H9 (cell line): ENCODE results near the gene ANKZF1. TPM values are rescaled to one million over a fixed set of nuclear protein-coding genes. Genes with fewer than 3 reads are reported as not detected.

Source experiments
- DNase-seq: peaks from one replicate; pipeline ENCODE4 v3.0.0-alpha.2; 2017
- H2AFZ ChIP-seq: one replicate; pipeline ENCODE4 v1.6.1; 2013; ENCODE audit warnings: mild to moderate bottlenecking, low read length, control low read depth, moderate library complexity
- H2AK5ac ChIP-seq: 2 replicates; pipeline ENCODE4 v1.6.1; 2013; ENCODE audit warnings: low read length, control low read depth, mixed read lengths; ENCODE audit not compliant: insufficient read length
- H2BK120ac ChIP-seq: one replicate; pipeline ENCODE4 v1.6.1; 2013; ENCODE audit warnings: low read depth, mild to moderate bottlenecking, low read length, control low read depth, inconsistent platforms; ENCODE audit not compliant: poor library complexity, severe bottlenecking
- H2BK12ac ChIP-seq: 2 replicates; pipeline ENCODE4 v1.6.1; 2013; ENCODE audit warnings: low read length, control low read depth, mixed read lengths, low read depth; ENCODE audit not compliant: insufficient read length
- H2BK15ac ChIP-seq: 2 replicates; pipeline ENCODE4 v1.6.1; 2013; ENCODE audit warnings: low read depth, low read length, control low read depth
- H2BK20ac ChIP-seq: one replicate; pipeline ENCODE4 v1.6.1; 2013; ENCODE audit warnings: low read depth, mild to moderate bottlenecking, low read length, control low read depth, inconsistent platforms; ENCODE audit not compliant: poor library complexity, severe bottlenecking
- H2BK5ac ChIP-seq: 2 replicates; pipeline ENCODE4 v1.6.1; 2013; ENCODE audit warnings: low read length, control low read depth, mixed read lengths; ENCODE audit not compliant: insufficient read length
- H3K14ac ChIP-seq: 2 replicates; pipeline ENCODE4 v1.6.1; 2013; ENCODE audit warnings: low read length, control low read depth; ENCODE audit not compliant: insufficient read depth
- H3K18ac ChIP-seq: 2 replicates; pipeline ENCODE4 v1.6.1; 2013; ENCODE audit warnings: low read depth, mild to moderate bottlenecking, mixed read lengths, low read length, control low read depth; ENCODE audit not compliant: insufficient read length
- H3K23ac ChIP-seq: 2 replicates; pipeline ENCODE4 v1.6.1; 2013; ENCODE audit warnings: low read length, control low read depth, mixed read lengths, low read depth; ENCODE audit not compliant: insufficient read length
- H3K23me2 ChIP-seq: 2 replicates; pipeline ENCODE4 v1.6.1; 2013; ENCODE audit warnings: low read depth, mild to moderate bottlenecking, mixed read lengths, low read length, control low read depth; ENCODE audit not compliant: insufficient read length, poor library complexity, severe bottlenecking
- H3K27ac ChIP-seq: 2 replicates; pipeline ENCODE4 v1.5.1; 2013; ENCODE audit warnings: low read length, control low read depth, mixed read lengths, low read depth; ENCODE audit not compliant: insufficient read length
- H3K27me3 ChIP-seq: 2 replicates; pipeline ENCODE4 v1.6.1; 2013; ENCODE audit warnings: low read length, control low read depth, inconsistent platforms; ENCODE audit not compliant: insufficient read depth
- H3K4ac ChIP-seq: 2 replicates; pipeline ENCODE4 v1.6.1; 2013; ENCODE audit warnings: low read depth, mild to moderate bottlenecking, control low read depth, inconsistent platforms, low read length, moderate library complexity
- H3K4me1 ChIP-seq: 2 replicates; pipeline ENCODE4 v1.6.1; 2013; ENCODE audit warnings: low read length, control low read depth, inconsistent platforms; ENCODE audit not compliant: insufficient read depth
- H3K4me2 ChIP-seq: 2 replicates; pipeline ENCODE4 v1.6.1; 2013; ENCODE audit warnings: low read length, control low read depth, mixed read lengths; ENCODE audit not compliant: insufficient read length, insufficient read depth
- H3K56ac ChIP-seq: 2 replicates; pipeline ENCODE4 v1.6.1; 2013; ENCODE audit warnings: low read depth, mild to moderate bottlenecking, mixed read lengths, low read length, control low read depth; ENCODE audit not compliant: insufficient read length
- H3K79me1 ChIP-seq: 2 replicates; pipeline ENCODE4 v1.6.1; 2013; ENCODE audit warnings: low read depth, mild to moderate bottlenecking, moderate library complexity, low read length, control low read depth, inconsistent platforms; ENCODE audit not compliant: insufficient read depth, poor library complexity, severe bottlenecking
- H3K79me2 ChIP-seq: 2 replicates; pipeline ENCODE4 v1.6.1; 2013; ENCODE audit warnings: low read length, control low read depth, inconsistent platforms; ENCODE audit not compliant: insufficient read depth
- H3K9ac ChIP-seq: 2 replicates; pipeline ENCODE4 v1.6.1; 2013; ENCODE audit warnings: low read length, control low read depth, mixed read lengths; ENCODE audit not compliant: insufficient read length; ENCODE audit errors: extremely low read depth
- H3K9me3 ChIP-seq: one replicate; pipeline ENCODE4 v1.6.1; 2013; ENCODE audit warnings: low read depth, low read length, inconsistent platforms; ENCODE audit not compliant: control insufficient read depth
- H3T11ph ChIP-seq: one replicate; pipeline ENCODE4 v1.6.1; 2013; ENCODE audit warnings: mild to moderate bottlenecking, low read length, control low read depth, inconsistent platforms
- H4K20me1 ChIP-seq: one replicate; pipeline ENCODE4 v1.6.1; 2013; ENCODE audit not compliant: control insufficient read depth, insufficient read length, insufficient read depth
- H4K5ac ChIP-seq: 2 replicates; pipeline ENCODE4 v1.6.1; 2013; ENCODE audit warnings: low read depth, mild to moderate bottlenecking, mixed read lengths, low read length, control low read depth; ENCODE audit not compliant: insufficient read length
- H4K8ac ChIP-seq: replicated peaks from 2 replicates; pipeline ENCODE4 v1.6.1; 2013; ENCODE audit warnings: low read length, control low read depth, mixed read lengths, low read depth; ENCODE audit not compliant: insufficient read length
- H4K91ac ChIP-seq: 2 replicates; pipeline ENCODE4 v1.6.1; 2013; ENCODE audit warnings: low read depth, mild to moderate bottlenecking, moderate library complexity, mixed read lengths, low read length, control low read depth; ENCODE audit not compliant: insufficient read length
- H3K27ac Mint-ChIP-seq, 3 experiments: 2 replicates in 2 of 3; 3 replicates in 1 of 3; pipeline ENCODE4 v1.8.0; 2020 to 2021; ENCODE audit warnings: mixed read lengths in 3 of 3, mild to moderate bottlenecking in 1 of 3, moderate library complexity in 1 of 3
- H3K27me3 Mint-ChIP-seq: 2 replicates; pipeline ENCODE4 v1.8.0; 2021; ENCODE audit warnings: low read depth, mild to moderate bottlenecking, moderate library complexity, mixed read lengths
- H3K36me3 Mint-ChIP-seq, 3 experiments: 2 replicates in 2 of 3; 3 replicates in 1 of 3; pipeline ENCODE4 v1.8.0; 2020 to 2021; ENCODE audit warnings: low read depth in 3 of 3, mixed read lengths in 3 of 3; ENCODE audit not compliant: insufficient read depth in 1 of 3
- H3K4me1 Mint-ChIP-seq, 2 experiments: 2 replicates each; pipeline ENCODE4 v1.8.0; 2020; ENCODE audit warnings: mixed read lengths in 2 of 2
- H3K4me3 Mint-ChIP-seq, 2 experiments: 2 replicates in 1 of 2; 3 replicates in 1 of 2; pipeline ENCODE4 v1.8.0; 2020 to 2021; ENCODE audit warnings: mild to moderate bottlenecking in 2 of 2, mixed read lengths in 2 of 2, moderate library complexity in 1 of 2
- H3K9me3 Mint-ChIP-seq, 2 experiments: 2 replicates in 1 of 2; 3 replicates in 1 of 2; pipeline ENCODE4 v1.8.0; 2020; ENCODE audit warnings: mild to moderate bottlenecking in 2 of 2, mixed read lengths in 2 of 2, moderate library complexity in 1 of 2
- WGBS: extraction: QIAGEN DNeasy Blood & Tissue Kit; methylation state at CpG from one replicate; pipeline ENCODE4 v1.1.7; 2013; ENCODE audit warnings: missing lambda C conversion rate, low lambda C conversion rate, mixed read lengths; ENCODE audit not compliant: insufficient read length; ENCODE audit errors: extremely low coverage; 5-methylcytosine and 5-hydroxymethylcytosine counted together
- total RNA-seq: library from RNA; stranded (reverse); gene quantifications from 2 replicates; pipeline ENCODE4 v1.2.1, GENCODE V29; 2021
- TF ChIP-seq, protein P1 (sequence below): fragments of 200-600 bp; sonication (generic); conservative IDR thresholded peaks from 3 replicates; pipeline ENCODE4 v1.8.0; 2021; ENCODE audit warnings: antibody characterized with exemption, mild to moderate bottlenecking

Gene ANKZF1
- total RNA-seq, 1 experiment from 2014 or later = 55.4 TPM

- Histone ChIP-seq H2BK12ac (no peak overlapping the region), H3K23ac (no peak overlapping the region), H3K9ac (no peak overlapping the region), H3K27me3 (no peaks in the 10 kb centered on the region), H2BK5ac (no peak overlapping the region), H4K8ac (no peak overlapping the region), H2BK15ac (no peak overlapping the region), H2BK20ac (no peak overlapping the region), H2AFZ (no peak overlapping the region), H4K5ac (no peak overlapping the region), H3K4me2 (no peak overlapping the region), H3K18ac (no peak overlapping the region), H3K14ac (no peak overlapping the region), H3K27ac (no peak overlapping the region), H3K79me2 (no peaks in the 10 kb centered on the region), H2AK5ac (no peak overlapping the region), H3K56ac (no peak overlapping the region), H3K9me3 (no peaks in the 10 kb centered on the region), H3K79me1 (no peaks in the 10 kb centered on the region), H4K91ac (no peak overlapping the region), H3K23me2 (peaks cover 4% of the 10 kb centered on the region), H3T11ph (no peak overlapping the region), H2BK120ac (no peak overlapping the region), H3K4me1 (no peaks in the 10 kb centered on the region), H4K20me1 (no peaks in the 10 kb centered on the region), H3K4ac (no peak overlapping the region)
- Mint-ChIP-seq H3K27me3 (peaks cover 10% of the 10 kb centered on the region), H3K4me3 (peak overlapping the region in 1 of 2 experiments; percentile 64; a peak in 4 of 5 replicates), H3K36me3 (peaks cover 7 to 29% (median 25%) of the 10 kb centered on the region in 3 experiments), H3K4me1 (peaks cover 11 to 21% of the 10 kb centered on the region in 2 experiments), H3K9me3 (peaks cover 6 to 7% of the 10 kb centered on the region in 2 experiments; a peak in 4 of 5 replicates), H3K27ac (no peak overlapping the region)
- DNase-seq = no peak
- no CpG with 5 or more reads among the region's 5 CpGs for WGBS
- TF ChIP-seq, protein P1, sequence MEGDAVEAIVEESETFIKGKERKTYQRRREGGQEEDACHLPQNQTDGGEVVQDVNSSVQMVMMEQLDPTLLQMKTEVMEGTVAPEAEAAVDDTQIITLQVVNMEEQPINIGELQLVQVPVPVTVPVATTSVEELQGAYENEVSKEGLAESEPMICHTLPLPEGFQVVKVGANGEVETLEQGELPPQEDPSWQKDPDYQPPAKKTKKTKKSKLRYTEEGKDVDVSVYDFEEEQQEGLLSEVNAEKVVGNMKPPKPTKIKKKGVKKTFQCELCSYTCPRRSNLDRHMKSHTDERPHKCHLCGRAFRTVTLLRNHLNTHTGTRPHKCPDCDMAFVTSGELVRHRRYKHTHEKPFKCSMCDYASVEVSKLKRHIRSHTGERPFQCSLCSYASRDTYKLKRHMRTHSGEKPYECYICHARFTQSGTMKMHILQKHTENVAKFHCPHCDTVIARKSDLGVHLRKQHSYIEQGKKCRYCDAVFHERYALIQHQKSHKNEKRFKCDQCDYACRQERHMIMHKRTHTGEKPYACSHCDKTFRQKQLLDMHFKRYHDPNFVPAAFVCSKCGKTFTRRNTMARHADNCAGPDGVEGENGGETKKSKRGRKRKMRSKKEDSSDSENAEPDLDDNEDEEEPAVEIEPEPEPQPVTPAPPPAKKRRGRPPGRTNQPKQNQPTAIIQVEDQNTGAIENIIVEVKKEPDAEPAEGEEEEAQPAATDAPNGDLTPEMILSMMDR = no peak
These were observed 24.5 kb upstream of the ANKZF1 start for GRCh38 chr2:219205165-219205538.
